ENCODE results near the gene OR56A5. TPM values are rescaled to one million over a fixed set of nuclear protein-coding genes. Genes with fewer than 3 reads are reported as not detected.
A peak's percentile ranks its signal among the peaks of the same experiment; 100 is the strongest.

Gene OR56A5
- polyA plus RNA-seq, 3 donors, result not detected

DNA sequence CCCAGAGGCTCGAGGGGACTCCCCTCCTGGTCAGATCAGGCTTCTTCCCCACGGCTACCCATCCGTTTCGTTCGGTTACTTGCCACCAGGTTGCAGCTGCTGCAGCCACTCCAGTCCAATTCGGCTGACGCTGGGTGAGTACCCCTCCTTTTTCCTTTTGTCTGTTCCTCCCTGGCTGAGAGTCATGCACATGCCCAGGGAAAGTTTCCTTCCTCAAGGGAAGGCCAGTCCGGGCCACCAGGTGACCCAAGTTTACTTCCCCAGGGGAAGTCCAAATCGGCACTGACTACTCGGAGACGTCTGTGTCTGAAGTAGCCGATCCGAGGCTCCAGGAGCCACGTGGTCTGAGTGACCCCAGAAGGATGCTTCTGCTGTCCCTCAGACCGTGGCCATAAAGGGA is 39.5 kb downstream of the OR56A5 start:
- H3K9me3 Mint-ChIP-seq, result peaks cover 36 to 56% (median 43%) of the 10 kb centered on the region in 7 donors
- TF ChIP-seq, protein P1, sequence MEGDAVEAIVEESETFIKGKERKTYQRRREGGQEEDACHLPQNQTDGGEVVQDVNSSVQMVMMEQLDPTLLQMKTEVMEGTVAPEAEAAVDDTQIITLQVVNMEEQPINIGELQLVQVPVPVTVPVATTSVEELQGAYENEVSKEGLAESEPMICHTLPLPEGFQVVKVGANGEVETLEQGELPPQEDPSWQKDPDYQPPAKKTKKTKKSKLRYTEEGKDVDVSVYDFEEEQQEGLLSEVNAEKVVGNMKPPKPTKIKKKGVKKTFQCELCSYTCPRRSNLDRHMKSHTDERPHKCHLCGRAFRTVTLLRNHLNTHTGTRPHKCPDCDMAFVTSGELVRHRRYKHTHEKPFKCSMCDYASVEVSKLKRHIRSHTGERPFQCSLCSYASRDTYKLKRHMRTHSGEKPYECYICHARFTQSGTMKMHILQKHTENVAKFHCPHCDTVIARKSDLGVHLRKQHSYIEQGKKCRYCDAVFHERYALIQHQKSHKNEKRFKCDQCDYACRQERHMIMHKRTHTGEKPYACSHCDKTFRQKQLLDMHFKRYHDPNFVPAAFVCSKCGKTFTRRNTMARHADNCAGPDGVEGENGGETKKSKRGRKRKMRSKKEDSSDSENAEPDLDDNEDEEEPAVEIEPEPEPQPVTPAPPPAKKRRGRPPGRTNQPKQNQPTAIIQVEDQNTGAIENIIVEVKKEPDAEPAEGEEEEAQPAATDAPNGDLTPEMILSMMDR (IDR thresholded peaks at IDR 0.05), result no peak
- 91% methylated on average over 11 of the region's 15 CpGs for WGBS (ENCODE audit: insufficient coverage)
- H3K4me1 ChIP-seq (ENCODE audit: control insufficient read depth in 1 of 2, insufficient read depth in 2 of 2, low read length in 2 of 2), result no peaks in the 10 kb centered on the region
- H3K36me3 ChIP-seq (replicated peaks in 1 of 2; ENCODE audit: control insufficient read depth in 1 of 2, insufficient read depth in 2 of 2, low read length in 2 of 2), result no peaks in the 10 kb centered on the region
- no peak overlapping the region for H3K9ac ChIP-seq (ENCODE audit: insufficient read depth, low read length, poor library complexity, severe bottlenecking)
- H2AFZ ChIP-seq (ENCODE audit: insufficient read depth, low read depth, low read length, poor library complexity, severe bottlenecking), result no peak overlapping the region
- H3K4me1 Mint-ChIP-seq, result no peaks in the 10 kb centered on the region
- H3K4me2 ChIP-seq (replicated peaks; ENCODE audit: extremely low read depth, low read length, poor library complexity, severe bottlenecking), result no peak overlapping the region
- no peaks in the 10 kb centered on the region for H3K36me3 Mint-ChIP-seq
- intact Hi-C loops (cut with micrococcal nuclease), result no loop called here
- no peak overlapping the region for H3K27ac ChIP-seq (ENCODE audit: low read depth in 1 of 2, low read length in 2 of 2)
- H3K27me3 ChIP-seq (ENCODE audit: control insufficient read depth in 2 of 2, insufficient read depth in 2 of 2, low read length in 2 of 2), result no peaks in the 10 kb centered on the region
- H3K9me3 ChIP-seq (replicated peaks in 1 of 2; ENCODE audit: control insufficient read depth in 1 of 2, insufficient read depth in 1 of 2, low read length in 2 of 2), result peaks cover 32 to 57% of the 10 kb centered on the region in 2 donors
- no peak overlapping the region for H3K4me3 ChIP-seq (replicated peaks in 1 of 3; ENCODE audit: low read depth in 2 of 3, low read length in 3 of 3)
- no peak overlapping the region for H3K4me3 Mint-ChIP-seq
- no peaks in the 10 kb centered on the region for H4K20me1 ChIP-seq (ENCODE audit: insufficient read depth, low read length)
- DNase-seq, result no peak
- H3K27me3 Mint-ChIP-seq (ENCODE audit: low read depth in 3 of 3), result peaks cover 0 to under 1% (median 0%) of the 10 kb centered on the region in 3 donors
- H3K27ac Mint-ChIP-seq, result no peak overlapping the region
- no peaks in the 10 kb centered on the region for H3K79me2 ChIP-seq (ENCODE audit: insufficient read depth, low read length)

DNA sequence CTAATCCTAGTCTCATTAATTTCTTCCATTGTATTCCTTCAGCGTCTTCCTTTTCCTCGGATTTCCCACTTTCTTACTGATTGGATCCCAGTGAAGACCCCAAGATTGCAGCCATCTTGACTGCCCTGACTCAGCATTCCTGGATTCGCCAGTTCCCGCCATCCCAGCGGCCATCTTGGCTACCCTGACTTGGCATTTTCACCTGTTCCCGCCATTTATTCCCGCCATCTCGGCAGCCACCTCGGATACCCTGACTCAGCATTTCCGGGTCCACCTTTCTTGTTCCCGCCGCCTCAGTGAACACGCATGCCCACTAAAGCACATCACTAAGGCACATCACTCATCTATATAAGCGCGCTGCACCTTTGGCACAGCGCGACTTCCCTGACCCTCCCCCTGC is 40.0 kb downstream of the OR56A5 start:
- peaks cover 36 to 52% (median 42%) of the 10 kb centered on the region in 7 donors for H3K9me3 Mint-ChIP-seq
- H3K4me1 Mint-ChIP-seq, result no peaks in the 10 kb centered on the region
- TF ChIP-seq, protein P1 (IDR thresholded peaks at IDR 0.05), result no peak

More for the DNA sequence above, 40.0 kb downstream of the OR56A5 start:
- no peak overlapping the region for H3K4me2 ChIP-seq (replicated peaks; ENCODE audit: extremely low read depth, low read length, poor library complexity, severe bottlenecking)
- no peak for DNase-seq
- Mint-ChIP-seq H3K4me3 (no peak overlapping the region), H3K27ac (peak overlapping the region in 1 of 7 donors; percentile 54), H3K36me3 (no peaks in the 10 kb centered on the region), H3K27me3 (ENCODE audit: low read depth in 3 of 3) (peaks cover 0 to 2% (median 0%) of the 10 kb centered on the region in 3 donors)
- no peaks in the 10 kb centered on the region for H3K4me1 ChIP-seq (ENCODE audit: control insufficient read depth in 1 of 2, insufficient read depth in 2 of 2, low read length in 2 of 2)
- H4K20me1 ChIP-seq (ENCODE audit: insufficient read depth, low read length), result no peaks in the 10 kb centered on the region
- no peak overlapping the region for H2AFZ ChIP-seq (ENCODE audit: insufficient read depth, low read depth, low read length, poor library complexity, severe bottlenecking)
- no peak overlapping the region for H3K4me3 ChIP-seq (replicated peaks in 1 of 3; ENCODE audit: low read depth in 2 of 3, low read length in 3 of 3)
- H3K9me3 ChIP-seq (replicated peaks in 1 of 2; ENCODE audit: control insufficient read depth in 1 of 2, insufficient read depth in 1 of 2, low read length in 2 of 2), result peaks cover 28 to 57% of the 10 kb centered on the region in 2 donors
- intact Hi-C loops (cut with micrococcal nuclease), result no loop called here
- H3K79me2 ChIP-seq (ENCODE audit: insufficient read depth, low read length), result no peaks in the 10 kb centered on the region
- no peak overlapping the region for H3K9ac ChIP-seq (ENCODE audit: insufficient read depth, low read length, poor library complexity, severe bottlenecking)
- H3K27ac ChIP-seq (ENCODE audit: low read depth in 1 of 2, low read length in 2 of 2), result no peak overlapping the region
- no peaks in the 10 kb centered on the region for H3K27me3 ChIP-seq (ENCODE audit: control insufficient read depth in 2 of 2, insufficient read depth in 2 of 2, low read length in 2 of 2)
- H3K36me3 ChIP-seq (replicated peaks in 1 of 2; ENCODE audit: control insufficient read depth in 1 of 2, insufficient read depth in 2 of 2, low read length in 2 of 2), result no peaks in the 10 kb centered on the region
- WGBS (ENCODE audit: insufficient coverage), result 97% methylated on average over 17 of the region's 17 CpGs

Measured in CD14-positive monocyte (primary cell).